OCI-M2 (cell line): ENCODE data around the gene HNRNPR.
A peak's percentile ranks its signal among the peaks of the same experiment; 100 is the strongest.
"Not testable (repeated sequence)": the region's sequence is repeated elsewhere in the genome, so short reads cannot be mapped to it uniquely, and the experiment has no call there.

Experiments used
- DNase-seq: peaks from one replicate; lab custom pipeline; 2025; ENCODE audit not compliant: unreplicated experiment; lab: John Stamatoyannopoulos, UW

Gene HNRNPR

GRCh38 chr1:23344111-23344986, at the start of gene HNRNPR:
HNRNPR (minus strand) TSS chr1:23344284; CDS start chr1:23341008, 3,276 bp downstream.
- peak; percentile 89 for DNase-seq

- no peak for DNase-seq
These were observed 49.6 kb upstream of the HNRNPR start for GRCh38 chr1:23393706-23394105.

GRCh38 chr1:23392125-23392855, 48.2 kb upstream of the HNRNPR start:
- no peak for DNase-seq

GRCh38 chr1:23389837-23390321, 45.8 kb upstream of the HNRNPR start:
- no peak for DNase-seq

GRCh38 chr1:23387494-23387893, 43.4 kb upstream of the HNRNPR start:
- no peak for DNase-seq

- no peak for DNase-seq
These were observed 41.1 kb upstream of the HNRNPR start for GRCh38 chr1:23385119-23385621.

- DNase-seq = no peak
These were observed 40.4 kb upstream of the HNRNPR start for GRCh38 chr1:23384312-23385058.

GRCh38 chr1:23383577-23384311, 39.7 kb upstream of the HNRNPR start:
- no peak for DNase-seq

- no peak for DNase-seq
These were observed 37.3 kb upstream of the HNRNPR start for GRCh38 chr1:23381233-23381885.

- DNase-seq = no peak
These were observed 36.6 kb upstream of the HNRNPR start for GRCh38 chr1:23380719-23381118.

- DNase-seq = not testable (repeated sequence)
These were observed 36.2 kb upstream of the HNRNPR start for GRCh38 chr1:23380236-23380635.

- DNase-seq = no peak
These were observed 33.1 kb upstream of the HNRNPR start for GRCh38 chr1:23376890-23377811.

- DNase-seq = not testable (repeated sequence)
These were observed 30.1 kb upstream of the HNRNPR start for GRCh38 chr1:23374079-23374735.

- DNase-seq = no peak
These were observed 28.1 kb upstream of the HNRNPR start for GRCh38 chr1:23371987-23372880.

GRCh38 chr1:23370709-23371584, 26.9 kb upstream of the HNRNPR start:
- no peak for DNase-seq

- DNase-seq = no peak
These were observed 26.2 kb upstream of the HNRNPR start for GRCh38 chr1:23370330-23370708.
